HCT116 (cell line): Measurements from ENCODE around the gene SEPTIN5. TPM values are rescaled to one million over a fixed set of nuclear protein-coding genes. Genes with fewer than 3 reads are reported as not detected.
"Not testable (repeated sequence)": the region's sequence is repeated elsewhere in the genome, so short reads cannot be mapped to it uniquely, and the experiment has no call there.

Experiments used
- ATAC-seq: fragments of 200-7000 bp; cut with Tn5 transposase; 2 replicates; pipeline ENCODE4 v1.9.1; 2020; ENCODE audit warnings: mild to moderate bottlenecking, moderate library complexity
- BruUV-seq: library from RNA; stranded (reverse); fragments of 400-500 nt; replicated peaks from 2 replicates; lab custom pipeline; 2021; lab: Mats Ljungman, UMichigan
- CTCF ChIA-PET: fragments of 300-600 bp; sonication (Branson Sonifier 250); formaldehyde crosslinking; loops from one replicate; lab custom pipeline; 2021; ENCODE audit warnings: antibody characterized with exemption; lab: Charles Lee
- POLR2A ChIA-PET: fragments of 300-600, 350-600 bp; sonication (Branson Sonifier 250); formaldehyde crosslinking; loops from one replicate; lab custom pipeline; 2021; ENCODE audit warnings: antibody characterized with exemption; lab: Charles Lee
- RAD21 ChIA-PET, 2 experiments: fragments of 300-600 bp; sonication (Branson Sonifier 250); formaldehyde crosslinking; loops; one replicate each; lab custom pipeline; 2023; ENCODE audit warnings: low total read pairs in 2 of 2; ENCODE audit not compliant: uncharacterized antibody in 2 of 2, unreplicated experiment in 2 of 2, low non-redundant PET in 1 of 2; lab: Charles Lee
- DNase-seq: peaks from one replicate; pipeline ENCODE4 v3.0.0-alpha.2; 2010; ENCODE audit warnings: low read depth, low spot score
- H2AFZ ChIP-seq: fragments of 200-600 bp; shearing (Covaris generic), sonication (generic); 2 replicates; pipeline ENCODE4 v1.6.1; 2017; ENCODE audit warnings: low read depth, mixed run types, mixed read lengths, antibody characterized with exemption, low read length; ENCODE audit not compliant: poor library complexity, severe bottlenecking
- H3K27ac ChIP-seq: 2 replicates; pipeline ENCODE4 v1.5.1; 2012; ENCODE audit warnings: low read depth, low read length
- H3K27me3 ChIP-seq: fragments of 200-600 bp; sonication (generic); 2 replicates; pipeline ENCODE4 v1.6.1; 2016; ENCODE audit warnings: mixed run types, low read length, mixed read lengths; ENCODE audit not compliant: insufficient read depth
- H3K36me3 ChIP-seq, 2 experiments: fragments of 200-500 bp in 1 of 2; fragments of 200-600 bp in 1 of 2; sonication (Bioruptor generic) in 1 of 2; sonication (generic) in 1 of 2; 2 replicates each; pipeline versions ENCODE4 v1.5.1 to v1.6.1; 2014 to 2016; ENCODE audit warnings: low read length in 2 of 2, inconsistent platforms in 1 of 2, mixed read lengths in 1 of 2, mixed run types in 1 of 2; ENCODE audit not compliant: insufficient read depth in 2 of 2, control insufficient read depth in 1 of 2
- H3K4me1 ChIP-seq, 2 experiments: fragments of 200-600 bp in 1 of 2; sonication (generic) in 1 of 2; 2 replicates each; pipeline versions ENCODE4 v1.5.1 to v1.6.1; 2012 to 2017; ENCODE audit warnings: low read length in 2 of 2, inconsistent platforms in 1 of 2, mild to moderate bottlenecking in 1 of 2, mixed read lengths in 1 of 2, mixed run types in 1 of 2, moderate library complexity in 1 of 2; ENCODE audit not compliant: insufficient read depth in 2 of 2, control insufficient read depth in 1 of 2
- H3K4me2 ChIP-seq: fragments of 200-600 bp; sonication (generic); 2 replicates; pipeline ENCODE4 v1.6.1; 2017; ENCODE audit warnings: mixed run types, low read length, mixed read lengths
- H3K4me3 ChIP-seq, 2 experiments: fragments of 200-600 bp in 1 of 2; sonication (generic) in 1 of 2; replicated peaks in 1 of 2; 2 replicates each; pipeline ENCODE4 v1.5.1; 2011 to 2016; ENCODE audit warnings: low read length in 2 of 2, control low read depth in 1 of 2, low read depth in 1 of 2, mild to moderate bottlenecking in 1 of 2, mixed read lengths in 1 of 2, mixed run types in 1 of 2
- H3K79me2 ChIP-seq: fragments of 200-600 bp; sonication (generic); 2 replicates; pipeline ENCODE4 v1.6.1; 2017; ENCODE audit warnings: mild to moderate bottlenecking, mixed run types, low read length, moderate library complexity, mixed read lengths; ENCODE audit not compliant: insufficient read depth
- H3K9ac ChIP-seq: fragments of 200-600 bp; sonication (generic); 2 replicates; pipeline ENCODE4 v1.6.1; 2016; ENCODE audit warnings: low read length, mixed read lengths
- H3K9me2 ChIP-seq: fragments of 200-600 bp; sonication (generic), shearing (Covaris generic); 2 replicates; pipeline ENCODE4 v1.6.1; 2017; ENCODE audit warnings: mixed run types, mild to moderate bottlenecking, moderate library complexity; ENCODE audit not compliant: insufficient read depth
- H3K9me3 ChIP-seq, 2 experiments: fragments of 200-500 bp in 1 of 2; fragments of 200-600 bp in 1 of 2; sonication (Bioruptor generic) in 1 of 2; sonication (generic) in 1 of 2; 2 replicates each; pipeline ENCODE4 v1.6.1; 2014 to 2017; ENCODE audit warnings: low read length in 2 of 2, mixed read lengths in 2 of 2, inconsistent platforms in 1 of 2, low read depth in 1 of 2, mild to moderate bottlenecking in 1 of 2, mixed run types in 1 of 2, moderate library complexity in 1 of 2; ENCODE audit not compliant: control insufficient read depth in 1 of 2, insufficient read depth in 1 of 2
- H4K20me1 ChIP-seq: fragments of 200-600 bp; sonication (generic), shearing (Covaris generic); 2 replicates; pipeline ENCODE4 v1.6.1; 2017; ENCODE audit warnings: mixed run types, mild to moderate bottlenecking, moderate library complexity; ENCODE audit not compliant: insufficient read depth
- CEBPB ChIP-seq: IDR thresholded peaks from 2 replicates; pipeline ENCODE4 v1.6.1; 2012; ENCODE audit warnings: low read depth
- EGR1 ChIP-seq: IDR thresholded peaks from 2 replicates; pipeline ENCODE4 v1.6.1; 2012; ENCODE audit warnings: low read depth
- ELF1 ChIP-seq: IDR thresholded peaks from 2 replicates; pipeline ENCODE4 v1.6.1; 2012; ENCODE audit warnings: low read depth, borderline replicate concordance
- EZH2phosphoT487 ChIP-seq: fragments of 200-600 bp; IDR thresholded peaks from 2 replicates; pipeline ENCODE4 v1.6.1; 2018; ENCODE audit warnings: antibody characterized with exemption, borderline replicate concordance
- JUND ChIP-seq: IDR thresholded peaks from 2 replicates; pipeline ENCODE4 v1.6.1; 2012
- SIN3A ChIP-seq: IDR thresholded peaks from 2 replicates; pipeline ENCODE4 v1.6.1; 2012; ENCODE audit warnings: low read depth
- SP1 ChIP-seq: IDR thresholded peaks from 2 replicates; pipeline ENCODE4 v1.6.1; 2012; ENCODE audit warnings: low read depth
- intact Hi-C: fragments of 100-400 bp; cut with micrococcal nuclease; formaldehyde crosslinking; loops from 2 replicates; pipeline ENCODE4 v1.10.0; 2022
- total RNA-seq: library from RNA; stranded (reverse); gene quantifications from one replicate; pipeline ENCODE4 v1.2.1, GENCODE V29; 2021; ENCODE audit not compliant: unreplicated experiment
- TF ChIP-seq, protein P1 (sequence below): IDR thresholded peaks from 2 replicates; pipeline ENCODE4 v1.6.1; 2012

SEPTIN5 gene
- total RNA-seq, 1 experiment from 2014 or later = 9.0 TPM

DNA sequence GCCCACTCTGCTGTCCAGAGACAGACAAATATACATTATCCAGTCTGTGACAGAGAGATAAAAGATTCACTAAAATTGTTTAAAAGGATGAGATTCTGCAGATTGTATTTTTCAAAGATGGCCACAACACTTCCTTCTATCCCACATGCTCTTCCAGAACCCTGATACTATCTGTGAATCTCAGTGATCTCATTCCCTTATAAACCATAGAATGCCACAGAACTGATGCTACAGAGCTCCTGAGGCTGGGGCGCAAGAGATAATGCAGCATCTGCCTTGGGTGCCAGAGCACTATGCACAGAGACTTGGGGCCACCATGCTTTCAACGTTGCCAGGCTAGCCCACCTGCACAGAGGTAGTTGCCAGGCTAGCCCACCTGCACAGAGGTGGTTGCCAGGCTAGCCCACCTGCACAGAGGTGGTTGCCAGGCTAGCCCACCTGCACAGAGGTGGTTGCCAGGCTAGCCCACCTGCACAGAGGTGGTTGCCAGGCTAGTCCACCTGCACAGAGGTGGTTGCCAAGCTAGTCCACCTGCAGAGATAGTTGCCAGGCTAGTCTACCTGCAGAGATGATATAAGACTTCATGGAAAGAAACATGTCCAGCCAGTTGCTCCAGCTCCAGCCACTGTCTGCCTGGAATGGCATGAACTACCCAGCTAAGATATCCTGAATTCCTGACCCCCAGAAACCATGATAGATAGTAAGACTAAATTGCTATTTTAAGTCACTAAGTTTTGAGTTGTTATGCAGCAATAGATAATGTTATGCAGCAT lies 17.6 kb upstream of the SEPTIN5 start:
- Histone ChIP-seq H3K79me2 (no peaks in the 10 kb centered on the region), H3K9ac (no peak overlapping the region), H3K27ac (no peak overlapping the region), H3K27me3 (no peaks in the 10 kb centered on the region), H3K4me1 (peaks cover 3 to 12% of the 10 kb centered on the region in 2 experiments; a peak in 3 of 4 replicates), H3K9me3 (no peaks in the 10 kb centered on the region), H3K4me2 (no peak overlapping the region), H3K36me3 (no peaks in the 10 kb centered on the region), H3K9me2 (no peaks in the 10 kb centered on the region), H2AFZ (no peak overlapping the region), H4K20me1 (no peaks in the 10 kb centered on the region), H3K4me3 (no peak overlapping the region)
- no TSS peak for BruUV-seq
- DNase-seq (no peak), ATAC-seq (no peak)
- no peak for TF ChIP-seq SIN3A
- no peak for TF ChIP-seq EGR1
- no peak for TF ChIP-seq JUND
- TF ChIP-seq EZH2phosphoT487 = no peak
- no peak for TF ChIP-seq CEBPB
- TF ChIP-seq ELF1 = no peak
- TF ChIP-seq SP1 = no peak
- TF ChIP-seq, protein P1, sequence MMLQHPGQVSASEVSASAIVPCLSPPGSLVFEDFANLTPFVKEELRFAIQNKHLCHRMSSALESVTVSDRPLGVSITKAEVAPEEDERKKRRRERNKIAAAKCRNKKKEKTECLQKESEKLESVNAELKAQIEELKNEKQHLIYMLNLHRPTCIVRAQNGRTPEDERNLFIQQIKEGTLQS = no peak
- intact Hi-C loops = no loop called here
- ChIA-PET CTCF (no interaction called here), POLR2A (interaction anchor here (0.6 kb wide), 1 partner anchor 16 kb away, joined by 4 read pairs; no protein-coding TSS in a partner anchor), RAD21 (no interaction called here)

DNA sequence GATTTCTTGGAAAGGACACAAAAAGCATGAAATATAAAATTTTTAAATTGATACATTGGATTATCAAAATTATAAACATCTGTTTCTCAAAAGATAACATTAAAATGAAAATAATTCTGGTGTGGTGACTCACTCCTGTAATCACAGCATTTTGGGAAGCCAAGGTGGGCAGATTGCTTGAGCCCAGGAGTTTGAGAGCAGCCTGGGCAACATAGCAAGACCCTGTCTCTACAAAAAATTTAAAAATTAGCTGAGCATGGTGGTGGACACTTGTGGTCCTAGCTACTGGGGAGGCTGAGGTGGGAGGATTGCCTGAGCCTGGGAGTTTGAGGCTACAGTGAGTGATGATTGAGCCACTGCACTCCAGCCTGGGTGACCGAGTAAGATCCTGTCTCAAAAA lies 16.4 kb upstream of the SEPTIN5 start:
- H3K9me2 ChIP-seq, H3K36me3 ChIP-seq, intact Hi-C loops, H3K4me2 ChIP-seq, CTCF ChIA-PET, H4K20me1 ChIP-seq, ATAC-seq, H3K9me3 ChIP-seq, BruUV-seq, H3K9ac ChIP-seq, RAD21 ChIA-PET, H3K4me3 ChIP-seq, H3K27ac ChIP-seq, H3K79me2 ChIP-seq, POLR2A ChIA-PET, DNase-seq, H3K27me3 ChIP-seq, H2AFZ ChIP-seq, H3K4me1 ChIP-seq: not testable (repeated sequence)
